HG02678 (cell line): ENCODE results near the gene RABGAP1L.

Experiments
- ATAC-seq: cut with Tn5 transposase; IDR thresholded peaks from one replicate; pipeline ENCODE4 v1.9.1; 2021; ENCODE audit warnings: mild to moderate bottlenecking, moderate library complexity; ENCODE audit not compliant: unreplicated experiment

The RABGAP1L gene

GRCh38 chr1:174976436-174977108 lies 817.3 kb downstream of the RABGAP1L start:
- no peak for ATAC-seq

DNA sequence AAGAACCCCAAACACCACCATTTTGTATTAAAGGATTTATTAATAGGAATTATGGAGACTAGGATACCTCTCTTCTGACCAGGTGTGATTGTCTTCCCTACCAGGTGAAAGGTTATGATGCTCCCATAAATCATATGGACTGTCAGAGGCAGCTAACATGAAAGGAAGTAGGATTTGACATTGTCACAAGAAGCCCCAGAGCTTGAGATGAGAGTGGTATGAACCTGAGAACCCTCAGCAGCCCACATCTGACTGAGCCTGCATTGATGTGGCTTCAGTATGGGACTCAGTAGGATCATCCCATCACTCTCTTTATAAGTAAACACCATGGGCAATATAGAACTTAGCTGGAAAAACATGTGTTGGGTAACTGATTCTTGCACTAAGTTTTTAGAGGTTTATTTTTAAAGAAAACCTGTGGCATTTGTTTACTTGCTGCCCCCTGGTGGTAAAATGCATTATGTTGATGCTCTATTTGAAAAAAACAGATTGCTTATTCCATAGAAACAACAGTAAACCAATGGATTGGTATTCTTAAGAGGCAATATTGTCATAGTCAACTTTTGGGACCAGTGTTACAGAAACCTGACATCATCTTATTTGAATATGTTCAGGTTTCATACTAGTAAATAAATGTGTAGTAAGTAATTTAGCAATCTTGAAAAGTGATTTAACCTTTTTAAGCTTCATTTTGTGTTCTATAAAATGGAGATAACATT lies 823.8 kb downstream of the RABGAP1L start:
- ATAC-seq, result no peak

- ATAC-seq, result no peak
Measured at GRCh38 chr1:174984952-174985351, 825.6 kb downstream of the RABGAP1L start.

DNA sequence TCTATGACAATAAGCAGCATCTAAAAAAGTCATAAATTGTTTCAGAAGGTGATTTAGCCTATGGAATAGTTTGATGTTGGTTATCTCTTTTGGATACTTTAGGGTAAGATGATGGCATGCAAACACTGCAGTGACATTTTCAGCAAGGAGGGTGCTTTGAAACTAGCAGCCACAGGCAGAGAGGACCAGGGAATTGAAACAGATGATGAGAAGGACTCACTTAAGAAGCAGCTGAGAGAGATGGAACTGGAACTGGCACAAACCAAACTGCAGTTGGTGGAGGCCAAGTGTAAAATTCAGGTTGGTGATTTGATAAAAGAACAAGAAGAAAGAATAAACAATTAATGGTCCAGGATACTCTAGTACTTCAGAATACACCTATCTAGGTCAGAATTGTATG lies 829.2 kb downstream of the RABGAP1L start:
- ATAC-seq, result no peak

DNA sequence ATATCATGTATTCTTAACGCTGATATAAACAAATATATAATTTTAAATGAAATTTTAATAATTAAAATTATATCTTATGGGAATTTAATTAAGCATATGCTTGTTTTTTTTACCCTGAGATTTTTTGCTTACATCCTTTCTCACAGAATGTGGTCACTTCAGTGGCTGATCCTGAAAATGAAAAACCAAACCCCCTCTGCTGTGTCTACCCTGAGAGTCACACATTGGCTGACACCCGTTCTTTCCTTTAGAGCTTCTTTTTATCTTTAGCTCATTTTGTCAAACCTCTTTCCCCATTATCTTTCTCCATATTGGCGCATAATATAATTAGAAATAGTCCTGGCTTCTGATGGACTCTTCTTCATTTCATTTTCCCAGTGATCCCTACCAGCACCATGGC lies 829.7 kb downstream of the RABGAP1L start:
- ATAC-seq, result peak; percentile 46

DNA sequence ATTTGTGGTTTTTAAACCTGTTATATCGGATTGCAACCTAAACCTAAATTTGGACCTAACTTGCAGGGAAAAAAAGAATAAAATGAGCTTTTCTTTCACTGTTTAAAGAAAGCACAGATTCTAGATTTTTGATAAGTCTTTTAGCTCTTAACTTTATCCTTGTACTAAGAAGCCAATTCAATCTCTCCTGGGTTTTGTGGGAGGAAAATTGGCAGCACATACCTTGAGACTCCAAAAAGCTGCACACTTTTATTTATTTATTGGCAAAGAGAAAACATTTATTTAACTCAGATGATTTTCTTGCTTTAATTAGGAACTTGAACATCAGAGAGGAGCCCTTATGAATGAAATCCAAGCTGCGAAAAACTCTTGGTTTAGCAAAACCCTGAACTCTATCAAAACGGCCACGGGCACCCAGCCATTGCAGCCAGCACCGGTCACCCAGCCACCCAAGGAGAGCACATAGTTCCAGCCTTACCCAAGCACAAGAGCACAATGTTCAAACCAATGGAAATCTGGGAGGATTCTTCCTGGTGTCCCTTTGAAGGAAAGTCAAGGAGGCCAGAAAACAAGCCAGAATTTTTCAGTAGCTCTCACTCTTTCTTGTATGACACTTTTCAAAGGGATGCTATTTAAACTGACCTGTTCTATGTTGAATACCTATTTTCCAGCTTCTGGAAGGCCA lies 830.4 kb downstream of the RABGAP1L start:
- ATAC-seq, result no peak

DNA sequence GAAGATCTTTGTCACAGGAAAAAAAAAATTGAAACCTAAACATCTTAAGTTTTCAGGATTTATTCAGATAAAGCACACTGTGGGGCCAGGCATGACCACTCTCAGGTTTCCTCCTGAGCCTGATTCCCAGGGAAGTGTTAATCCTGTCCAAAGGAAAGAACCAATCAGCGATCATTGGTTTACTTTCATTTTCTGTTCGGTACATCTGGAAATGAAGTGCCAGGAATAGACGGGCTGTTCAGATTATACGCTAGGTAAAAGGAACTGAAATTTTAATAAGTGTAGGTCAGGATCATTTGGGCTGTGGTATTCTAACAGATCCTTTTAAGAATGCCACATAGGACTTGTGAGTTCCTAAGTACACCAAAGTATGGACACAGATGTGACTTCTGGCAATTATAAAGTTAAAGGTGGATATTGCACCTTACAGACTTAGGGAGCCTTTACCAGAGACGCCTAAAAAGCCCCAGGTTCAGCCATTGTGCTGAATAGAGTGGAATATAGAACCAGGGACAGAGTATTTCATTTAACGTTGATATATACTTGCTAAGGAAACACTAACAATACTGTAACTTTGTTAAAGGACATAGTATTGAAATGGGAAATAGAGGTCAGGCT lies 831.2 kb downstream of the RABGAP1L start:
- ATAC-seq, result peak; percentile 54

DNA sequence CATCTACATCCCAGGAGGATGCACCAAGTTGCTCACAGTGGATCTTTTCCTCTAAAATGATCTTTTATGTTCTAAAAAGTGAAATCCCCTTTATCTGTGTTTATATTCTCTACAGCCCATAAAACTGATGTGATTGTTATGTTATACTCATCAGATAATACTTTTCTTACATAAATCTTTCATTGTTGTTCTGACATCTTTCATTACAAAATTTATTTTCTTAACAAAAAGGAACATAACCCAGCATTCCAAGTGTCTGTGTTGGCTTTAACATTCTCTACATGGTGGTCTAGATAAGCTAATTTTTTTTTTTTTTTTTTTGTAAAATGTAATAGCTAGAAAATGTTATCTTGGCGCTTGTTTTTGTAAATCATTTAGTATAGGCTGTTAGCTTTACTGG lies 832.2 kb downstream of the RABGAP1L start:
- ATAC-seq, result no peak

DNA sequence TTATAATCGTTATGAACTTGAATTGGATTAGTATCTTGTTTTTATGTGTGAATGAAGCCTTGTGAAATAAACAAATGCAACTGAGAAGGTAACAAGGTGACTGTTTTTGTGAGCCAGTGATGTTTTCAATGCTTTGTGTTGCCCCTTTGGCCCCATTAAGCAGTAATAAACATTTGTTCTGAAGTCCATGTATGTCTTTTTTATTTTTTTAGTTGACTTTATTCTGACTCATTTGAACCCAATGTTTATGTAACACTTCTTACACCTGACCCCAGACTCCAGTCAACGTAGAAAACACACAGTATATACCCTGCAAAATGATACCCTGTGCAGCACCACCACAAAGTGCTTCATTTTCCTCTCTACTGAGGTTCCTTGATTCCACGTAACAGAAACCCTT lies 835.8 kb downstream of the RABGAP1L start:
- ATAC-seq, result no peak

DNA sequence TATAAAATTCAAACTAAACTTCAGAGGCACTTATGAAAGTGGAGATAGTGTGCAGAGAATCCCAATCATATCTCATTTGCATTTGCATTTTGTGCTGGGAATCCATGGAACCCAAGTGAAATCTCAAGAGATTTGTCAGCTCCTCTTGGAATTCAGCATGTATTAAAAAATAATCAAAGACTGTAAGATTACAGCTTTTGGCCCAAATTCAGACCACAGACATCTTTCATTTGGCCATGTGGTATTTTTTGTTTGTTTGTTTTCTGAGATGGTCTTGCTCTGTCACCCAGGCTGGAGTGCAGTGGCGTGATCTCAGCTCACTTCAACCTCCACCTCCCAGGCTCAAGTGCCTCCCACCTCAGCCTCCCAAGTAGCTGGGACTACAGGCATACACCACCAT lies 836.6 kb downstream of the RABGAP1L start:
- ATAC-seq, result no peak

GRCh38 chr1:174996476-174996875 lies 837.2 kb downstream of the RABGAP1L start:
- ATAC-seq, result no peak

- no peak for ATAC-seq
Measured at GRCh38 chr1:174997041-174997440, 837.7 kb downstream of the RABGAP1L start.

- peak; percentile 1 for ATAC-seq
Measured at GRCh38 chr1:174998569-174999215, 839.4 kb downstream of the RABGAP1L start.

DNA sequence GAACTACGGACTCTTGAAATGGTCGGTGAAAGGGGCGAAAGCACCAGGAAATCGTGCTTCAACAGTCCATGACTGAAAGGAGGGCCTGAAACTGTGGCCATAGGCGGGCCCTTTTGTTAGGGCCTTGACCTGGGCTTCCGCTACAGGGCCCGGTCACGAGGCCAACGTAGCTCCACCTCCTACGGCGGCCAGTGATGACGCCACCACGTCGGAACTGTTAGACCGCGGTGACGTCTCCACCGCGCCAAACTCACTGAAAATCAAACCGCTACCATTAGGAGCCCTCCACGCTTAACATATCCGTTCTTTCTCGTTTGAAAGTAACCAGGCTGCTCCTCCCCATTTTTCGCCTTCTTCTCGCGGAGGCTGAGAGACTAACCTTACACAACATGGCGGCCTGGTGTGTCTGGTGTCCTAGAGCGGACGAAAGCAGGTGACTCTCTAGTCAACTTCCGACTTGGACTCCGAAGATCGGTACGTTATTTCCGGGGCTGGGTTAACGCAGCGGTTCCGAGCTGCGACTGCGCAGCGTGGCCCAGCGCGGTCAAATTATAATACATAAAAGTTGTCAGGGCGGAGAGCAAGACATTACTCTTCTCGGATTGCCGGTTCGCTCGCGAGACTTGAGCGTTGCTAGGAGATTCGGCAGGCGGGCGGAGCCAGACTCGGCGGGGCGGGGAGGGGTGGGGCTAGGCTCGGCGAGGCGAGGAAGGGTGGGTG lies 840.1 kb downstream of the RABGAP1L start:
- ATAC-seq, result peak; percentile 78

GRCh38 chr1:174999936-175000696 lies 840.8 kb downstream of the RABGAP1L start, which contains the start of gene CACYBP:
Gene CACYBP, plus strand, starts transcription at chr1:174999947. Its CDS starts 234 bp downstream, at chr1:175000181.
- peak; percentile 4 for ATAC-seq

DNA sequence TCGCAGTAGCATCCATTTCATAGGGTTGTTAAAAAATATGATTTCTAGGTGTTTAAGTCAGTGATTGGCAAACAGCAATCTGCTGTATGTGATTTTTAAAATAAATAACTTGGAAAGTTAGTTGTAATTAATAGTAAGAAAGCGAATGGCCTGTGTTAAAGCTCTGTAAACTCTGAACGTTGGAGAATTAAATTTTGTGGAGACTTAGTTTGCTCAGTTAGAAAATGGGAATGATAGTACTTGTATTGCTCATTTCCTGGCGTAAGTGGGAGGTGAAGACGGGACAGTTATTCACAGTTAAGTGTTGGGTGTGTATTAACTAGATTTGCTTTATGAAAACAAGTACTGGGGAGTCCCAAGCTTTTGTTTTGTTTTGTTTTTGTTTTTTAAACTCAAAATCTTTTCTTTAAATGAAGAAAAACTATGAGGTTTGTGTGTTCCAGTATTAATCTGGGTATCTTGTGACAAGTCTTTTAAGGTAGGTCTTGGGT lies 841.4 kb downstream of the RABGAP1L start:
- no peak for ATAC-seq

- ATAC-seq, result no peak
Measured at GRCh38 chr1:175002910-175003517, 843.7 kb downstream of the RABGAP1L start.

DNA sequence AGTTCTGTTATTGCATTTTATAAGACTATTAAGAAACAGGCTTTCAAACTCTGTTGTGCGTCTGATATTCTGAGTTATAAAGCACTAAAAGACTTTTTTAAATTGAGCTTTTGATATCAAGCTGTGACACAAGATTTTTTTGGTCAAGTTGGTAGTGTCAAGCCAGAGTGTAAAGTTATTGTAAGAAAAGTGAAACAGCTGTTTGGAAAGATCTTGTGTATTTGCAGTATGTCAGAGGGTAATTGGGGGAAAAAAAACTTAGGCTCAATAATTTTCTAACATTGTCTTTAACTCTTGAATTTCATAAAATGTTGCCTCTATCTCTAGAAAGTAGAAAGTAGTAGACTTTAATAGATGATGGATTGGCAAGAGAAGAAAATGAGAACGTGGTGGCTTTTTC lies 844.2 kb downstream of the RABGAP1L start:
- no peak for ATAC-seq
